CD14-positive monocyte (primary cell): ENCODE results near the gene OR5B12. TPM values are rescaled to one million over a fixed set of nuclear protein-coding genes. Genes with fewer than 3 reads are reported as not detected.

Experiments used
- DNase-seq, 3 donors: peaks; one replicate each; pipeline ENCODE4 v3.0.0-alpha.2; 2011 to 2022
- H2AFZ ChIP-seq: 2 replicates; pipeline ENCODE4 v1.6.0; 2012; ENCODE audit warnings: mild to moderate bottlenecking, low read depth, low read length, inconsistent platforms; ENCODE audit not compliant: insufficient read depth, poor library complexity, severe bottlenecking
- H3K27ac ChIP-seq, 2 donors: 1 replicate in 1 of 2; 2 replicates in 1 of 2; pipeline ENCODE4 v1.5.1; 2012 to 2013; ENCODE audit warnings: low read length in 2 of 2, control low read depth in 1 of 2, inconsistent platforms in 1 of 2, low read depth in 1 of 2, mild to moderate bottlenecking in 1 of 2
- H3K27me3 ChIP-seq, 2 donors: one replicate each; pipeline versions ENCODE4 v1.6.0 to v1.6.1; 2011 to 2013; ENCODE audit warnings: low read length in 2 of 2; ENCODE audit not compliant: control insufficient read depth in 2 of 2, insufficient read depth in 2 of 2
- H3K36me3 ChIP-seq, 2 donors: replicated peaks in 1 of 2; 1 replicate in 1 of 2; 2 replicates in 1 of 2; pipeline versions ENCODE4 v1.5.1 to v1.6.1; 2012 to 2013; ENCODE audit warnings: low read length in 2 of 2, control low read depth in 1 of 2, inconsistent platforms in 1 of 2, mild to moderate bottlenecking in 1 of 2; ENCODE audit not compliant: insufficient read depth in 2 of 2, control insufficient read depth in 1 of 2
- H3K4me1 ChIP-seq, 2 donors: 1 replicate in 1 of 2; 2 replicates in 1 of 2; pipeline versions ENCODE4 v1.5.1 to v1.6.1; 2012 to 2013; ENCODE audit warnings: low read length in 2 of 2, control low read depth in 1 of 2, inconsistent platforms in 1 of 2, mild to moderate bottlenecking in 1 of 2, moderate library complexity in 1 of 2; ENCODE audit not compliant: insufficient read depth in 2 of 2, control insufficient read depth in 1 of 2
- H3K4me2 ChIP-seq: replicated peaks from 2 replicates; pipeline ENCODE3; 2012; ENCODE audit warnings: low read length, moderate library complexity, mild to moderate bottlenecking; ENCODE audit not compliant: poor library complexity, severe bottlenecking; ENCODE audit errors: extremely low read depth
- H3K4me3 ChIP-seq, 3 experiments: fragments of 200-600 bp in 1 of 3; sonication (generic) in 1 of 3; replicated peaks in 1 of 3; 1 replicate in 2 of 3; 2 replicates in 1 of 3; pipeline ENCODE4 v1.5.1; 2011 to 2013; ENCODE audit warnings: low read length in 3 of 3, mild to moderate bottlenecking in 3 of 3, control low read depth in 2 of 3, low read depth in 2 of 3, inconsistent platforms in 1 of 3, moderate library complexity in 1 of 3
- H3K79me2 ChIP-seq: 2 replicates; pipeline ENCODE4 v1.6.0; 2012; ENCODE audit warnings: mild to moderate bottlenecking, control low read depth, inconsistent platforms, low read length, moderate library complexity; ENCODE audit not compliant: insufficient read depth
- H3K9ac ChIP-seq: 2 replicates; pipeline ENCODE4 v1.6.0; 2017; ENCODE audit warnings: low read length, mild to moderate bottlenecking; ENCODE audit not compliant: insufficient read depth, poor library complexity, severe bottlenecking
- H3K9me3 ChIP-seq, 2 donors: replicated peaks in 1 of 2; 1 replicate in 1 of 2; 2 replicates in 1 of 2; pipeline versions ENCODE4 v1.5.1 to v1.6.1; 2012 to 2013; ENCODE audit warnings: low read length in 2 of 2, control low read depth in 1 of 2; ENCODE audit not compliant: control insufficient read depth in 1 of 2, insufficient read depth in 1 of 2
- H4K20me1 ChIP-seq: 2 replicates; pipeline ENCODE4 v1.6.0; 2012; ENCODE audit warnings: mild to moderate bottlenecking, low read length, control low read depth, moderate library complexity; ENCODE audit not compliant: insufficient read depth
- H3K27ac Mint-ChIP-seq, 7 donors: one replicate each; pipeline ENCODE4 v1.8.0; 2020; ENCODE audit warnings: mild to moderate bottlenecking in 7 of 7, mixed read lengths in 7 of 7, moderate library complexity in 6 of 7, inconsistent platforms in 2 of 7
- H3K27me3 Mint-ChIP-seq, 3 donors: one replicate each; pipeline ENCODE4 v1.8.0; 2021 to 2022; ENCODE audit warnings: low read depth in 3 of 3, mild to moderate bottlenecking in 3 of 3, mixed read lengths in 3 of 3, moderate library complexity in 3 of 3, inconsistent platforms in 1 of 3
- H3K36me3 Mint-ChIP-seq, 2 donors: one replicate each; pipeline ENCODE4 v1.8.0; 2020; ENCODE audit warnings: mixed read lengths in 2 of 2, inconsistent platforms in 1 of 2, mild to moderate bottlenecking in 1 of 2
- H3K4me1 Mint-ChIP-seq: one replicate; pipeline ENCODE4 v1.8.0; 2020; ENCODE audit warnings: mild to moderate bottlenecking, mixed read lengths
- H3K4me3 Mint-ChIP-seq, 2 donors: one replicate each; pipeline ENCODE4 v1.8.0; 2020; ENCODE audit warnings: mild to moderate bottlenecking in 2 of 2, mixed read lengths in 2 of 2, moderate library complexity in 1 of 2
- H3K9me3 Mint-ChIP-seq, 7 donors: one replicate each; pipeline ENCODE4 v1.8.0; 2020 to 2022; ENCODE audit warnings: mixed read lengths in 7 of 7, mild to moderate bottlenecking in 6 of 7, moderate library complexity in 6 of 7, inconsistent platforms in 2 of 7
- WGBS: methylation state at CpG from one replicate; pipeline ENCODE4 v1.1.5; 2013; ENCODE audit warnings: missing lambda C conversion rate; ENCODE audit not compliant: insufficient coverage; 5-methylcytosine and 5-hydroxymethylcytosine counted together
- intact Hi-C, 2 donors: fragments of 100-400 bp; cut with micrococcal nuclease; formaldehyde crosslinking; loops; one replicate each; pipeline versions ENCODE4 v1.15.0 to v1.15.1; 2023
- polyA minus RNA-seq: library from RNA; depleted of rRNA, polyadenylated mRNA; stranded (reverse); fragments of >200 nt; gene quantifications from 2 replicates; pipeline ENCODE4 v1.2.3, GENCODE V29; 2012
- polyA plus RNA-seq, 3 donors: library from polyadenylated mRNA; depleted of rRNA in 1 of 3; unstranded in 2 of 3; stranded (reverse) in 1 of 3; fragments of 300-500 nt in 2 of 3; fragments of >200 nt in 1 of 3; fragmentation: Illumina TruSeq in 2 of 3; gene quantifications; 1 replicate in 2 of 3; 2 replicates in 1 of 3; pipeline ENCODE4 v1.2.3, GENCODE V29; 2012 to 2021
- total RNA-seq, 12 experiments: library from RNA in 1 of 12; stranded (reverse) in 1 of 12; fragments of 120-200 nt in 1 of 12; gene quantifications; one replicate each; pipeline ENCODE4 v1.2.4 and lab custom pipeline; 2013 to 2026; ENCODE audit warnings: mixed read lengths in 6 of 12, inconsistent platforms in 1 of 12
- TF ChIP-seq, protein P1 (sequence below): fragments of 200-600 bp; IDR thresholded peaks from one replicate; pipeline ENCODE4 v1.8.0; 2022; ENCODE audit warnings: antibody characterized with exemption, mild to moderate bottlenecking

The OR5B12 gene
- not detected for total RNA-seq (2013)
- not detected for polyA plus RNA-seq
- polyA minus RNA-seq, result not detected in 2 replicates
- 0 to 2.7 (median 0.12) reads per million in 11 experiments for total RNA-seq (lab: John Stamatoyannopoulos, UW)

DNA sequence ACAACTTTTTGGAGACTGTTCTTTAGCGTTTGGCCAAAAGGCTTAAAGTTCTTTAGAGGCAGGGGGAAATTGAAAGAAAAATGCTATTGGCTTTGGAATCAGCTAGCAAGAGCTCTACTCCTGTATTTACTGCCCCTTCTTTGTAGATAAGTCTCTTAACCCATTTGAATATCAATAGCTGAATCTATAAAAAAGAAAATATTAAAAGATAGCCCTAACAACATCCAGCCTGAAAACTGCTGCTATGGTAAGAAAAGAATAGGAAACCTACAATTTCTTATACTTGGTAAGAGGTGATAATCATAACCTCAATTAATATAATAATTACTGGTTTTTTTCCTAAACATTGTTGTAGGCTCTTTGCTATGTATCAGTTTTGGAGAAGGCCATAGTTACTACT is at the start of gene OR5B12:
TSS of gene OR5B12 (minus strand) at position 101 of the 400 bp plus-strand sequence. CDS start 2,085 bp downstream, outside the sequence.
- no peak within 1 kb of the TSS for H3K9ac ChIP-seq
- peaks cover 10 to 27% (median 19%) of the 10 kb centered on the region in 7 donors for H3K9me3 Mint-ChIP-seq
- H3K4me1 ChIP-seq, result no peaks in the 10 kb centered on the region
- H3K4me1 Mint-ChIP-seq, result no peaks in the 10 kb centered on the region
- H3K4me3 ChIP-seq, result no peak within 1 kb of the TSS
- no peak for DNase-seq
- H3K9me3 ChIP-seq, result peaks cover 0 to 18% of the 10 kb centered on the region in 2 donors
- no peak within 1 kb of the TSS for H3K4me3 Mint-ChIP-seq
- H3K36me3 ChIP-seq, result no peaks in the 10 kb centered on the region
- no peaks in the 10 kb centered on the region for H4K20me1 ChIP-seq
- no peak within 1 kb of the TSS for H3K27ac ChIP-seq
- H3K4me2 ChIP-seq, result no peak within 1 kb of the TSS
- 40% methylated on average over 1 of the region's 1 CpG for WGBS
- H3K27me3 ChIP-seq, result no peaks in the 10 kb centered on the region
- H3K36me3 Mint-ChIP-seq, result no peaks in the 10 kb centered on the region
- H3K79me2 ChIP-seq, result no peaks in the 10 kb centered on the region
- TF ChIP-seq, protein P1, sequence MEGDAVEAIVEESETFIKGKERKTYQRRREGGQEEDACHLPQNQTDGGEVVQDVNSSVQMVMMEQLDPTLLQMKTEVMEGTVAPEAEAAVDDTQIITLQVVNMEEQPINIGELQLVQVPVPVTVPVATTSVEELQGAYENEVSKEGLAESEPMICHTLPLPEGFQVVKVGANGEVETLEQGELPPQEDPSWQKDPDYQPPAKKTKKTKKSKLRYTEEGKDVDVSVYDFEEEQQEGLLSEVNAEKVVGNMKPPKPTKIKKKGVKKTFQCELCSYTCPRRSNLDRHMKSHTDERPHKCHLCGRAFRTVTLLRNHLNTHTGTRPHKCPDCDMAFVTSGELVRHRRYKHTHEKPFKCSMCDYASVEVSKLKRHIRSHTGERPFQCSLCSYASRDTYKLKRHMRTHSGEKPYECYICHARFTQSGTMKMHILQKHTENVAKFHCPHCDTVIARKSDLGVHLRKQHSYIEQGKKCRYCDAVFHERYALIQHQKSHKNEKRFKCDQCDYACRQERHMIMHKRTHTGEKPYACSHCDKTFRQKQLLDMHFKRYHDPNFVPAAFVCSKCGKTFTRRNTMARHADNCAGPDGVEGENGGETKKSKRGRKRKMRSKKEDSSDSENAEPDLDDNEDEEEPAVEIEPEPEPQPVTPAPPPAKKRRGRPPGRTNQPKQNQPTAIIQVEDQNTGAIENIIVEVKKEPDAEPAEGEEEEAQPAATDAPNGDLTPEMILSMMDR, result no peak
- intact Hi-C loops, result no loop called here
- H3K27me3 Mint-ChIP-seq, result peaks cover 0 to 2% (median 1%) of the 10 kb centered on the region in 3 donors
- H3K27ac Mint-ChIP-seq, result no peak within 1 kb of the TSS
- H2AFZ ChIP-seq, result no peak within 1 kb of the TSS

DNA sequence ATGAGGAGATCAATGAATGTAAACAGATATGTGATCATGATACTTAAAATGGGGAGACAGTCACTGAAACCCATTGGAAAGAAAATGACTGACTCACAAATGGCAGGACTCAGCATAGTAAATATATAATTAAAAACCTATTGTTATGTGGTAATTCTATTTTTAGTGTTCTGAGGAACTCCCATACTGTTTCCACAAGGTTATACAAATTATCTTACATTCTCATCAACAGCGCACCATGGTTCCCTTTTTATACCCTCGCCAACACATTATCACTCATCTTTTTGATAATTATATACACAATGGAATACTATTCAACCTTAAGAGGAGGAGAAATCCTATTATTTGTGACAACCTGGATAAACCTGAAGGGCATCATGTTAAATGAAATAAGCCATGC is 48.8 kb upstream of the OR5B12 start:
- Mint-ChIP-seq H3K27me3 (peaks cover 0 to 2% (median 0%) of the 10 kb centered on the region in 3 donors), H3K4me3 (no peak overlapping the region), H3K36me3 (no peaks in the 10 kb centered on the region), H3K9me3 (peaks cover 0 to 8% (median 0%) of the 10 kb centered on the region in 7 donors), H3K27ac (no peak overlapping the region), H3K4me1 (no peaks in the 10 kb centered on the region)
- H2AFZ ChIP-seq, result no peak overlapping the region
- no peaks in the 10 kb centered on the region for H3K79me2 ChIP-seq
- intact Hi-C loops, result no loop called here
- no peaks in the 10 kb centered on the region for H3K9me3 ChIP-seq
- TF ChIP-seq, protein P1, result no peak
- H3K27me3 ChIP-seq, result no peaks in the 10 kb centered on the region
- no peak for DNase-seq
- no peak overlapping the region for H3K9ac ChIP-seq
- H3K4me1 ChIP-seq, result no peaks in the 10 kb centered on the region
- no peak overlapping the region for H3K4me3 ChIP-seq
- H4K20me1 ChIP-seq, result no peaks in the 10 kb centered on the region
- H3K4me2 ChIP-seq, result no peak overlapping the region
- H3K27ac ChIP-seq, result no peak overlapping the region
- H3K36me3 ChIP-seq, result no peaks in the 10 kb centered on the region
- no CpG with 5 or more reads among the region's 2 CpGs for WGBS
